Measurements from ENCODE around the gene ATCAY.

Gene ATCAY

DNA sequence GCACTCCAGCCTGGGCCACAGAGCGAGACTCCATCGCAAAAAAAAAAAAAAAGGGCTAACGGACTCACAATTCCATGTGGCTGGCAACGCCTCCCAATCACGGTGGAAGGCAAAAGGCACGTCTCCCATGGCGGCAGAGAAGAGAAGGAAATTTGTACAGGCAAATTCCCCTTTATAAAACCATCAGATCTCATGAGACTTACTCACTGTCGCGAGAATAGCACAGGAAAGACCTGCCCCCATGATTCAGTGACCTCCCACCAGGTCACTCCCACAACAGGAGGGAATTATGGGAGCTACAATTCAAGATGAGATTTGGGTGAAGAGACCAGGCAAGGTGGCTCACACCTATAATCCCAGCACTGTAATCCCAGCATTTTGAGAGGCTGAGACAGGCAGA, 33.7 kb downstream of the ATCAY start:
- TF ChIP-seq YY1 (IDR thresholded peaks at IDR 0.05; ENCODE audit: low read depth) (no peak), RAD21 (IDR thresholded peaks at IDR 0.05; ENCODE audit: low read depth) (no peak), TEAD4 (IDR thresholded peaks at IDR 0.05) (no peak), ZBTB7A (IDR thresholded peaks at IDR 0.05; ENCODE audit: low read depth) (no peak), NFIC (IDR thresholded peaks at IDR 0.05) (no peak), TCF12 (IDR thresholded peaks at IDR 0.05; ENCODE audit: low read depth) (no peak), TAF1 (IDR thresholded peaks at IDR 0.05; ENCODE audit: low read depth) (no peak), FOXM1 (IDR thresholded peaks at IDR 0.05; ENCODE audit: borderline replicate concordance, low read depth) (no peak), EGR1 (IDR thresholded peaks at IDR 0.05) (no peak), CEBPB (IDR thresholded peaks at IDR 0.05) (no peak)
- TF ChIP-seq, protein P1, sequence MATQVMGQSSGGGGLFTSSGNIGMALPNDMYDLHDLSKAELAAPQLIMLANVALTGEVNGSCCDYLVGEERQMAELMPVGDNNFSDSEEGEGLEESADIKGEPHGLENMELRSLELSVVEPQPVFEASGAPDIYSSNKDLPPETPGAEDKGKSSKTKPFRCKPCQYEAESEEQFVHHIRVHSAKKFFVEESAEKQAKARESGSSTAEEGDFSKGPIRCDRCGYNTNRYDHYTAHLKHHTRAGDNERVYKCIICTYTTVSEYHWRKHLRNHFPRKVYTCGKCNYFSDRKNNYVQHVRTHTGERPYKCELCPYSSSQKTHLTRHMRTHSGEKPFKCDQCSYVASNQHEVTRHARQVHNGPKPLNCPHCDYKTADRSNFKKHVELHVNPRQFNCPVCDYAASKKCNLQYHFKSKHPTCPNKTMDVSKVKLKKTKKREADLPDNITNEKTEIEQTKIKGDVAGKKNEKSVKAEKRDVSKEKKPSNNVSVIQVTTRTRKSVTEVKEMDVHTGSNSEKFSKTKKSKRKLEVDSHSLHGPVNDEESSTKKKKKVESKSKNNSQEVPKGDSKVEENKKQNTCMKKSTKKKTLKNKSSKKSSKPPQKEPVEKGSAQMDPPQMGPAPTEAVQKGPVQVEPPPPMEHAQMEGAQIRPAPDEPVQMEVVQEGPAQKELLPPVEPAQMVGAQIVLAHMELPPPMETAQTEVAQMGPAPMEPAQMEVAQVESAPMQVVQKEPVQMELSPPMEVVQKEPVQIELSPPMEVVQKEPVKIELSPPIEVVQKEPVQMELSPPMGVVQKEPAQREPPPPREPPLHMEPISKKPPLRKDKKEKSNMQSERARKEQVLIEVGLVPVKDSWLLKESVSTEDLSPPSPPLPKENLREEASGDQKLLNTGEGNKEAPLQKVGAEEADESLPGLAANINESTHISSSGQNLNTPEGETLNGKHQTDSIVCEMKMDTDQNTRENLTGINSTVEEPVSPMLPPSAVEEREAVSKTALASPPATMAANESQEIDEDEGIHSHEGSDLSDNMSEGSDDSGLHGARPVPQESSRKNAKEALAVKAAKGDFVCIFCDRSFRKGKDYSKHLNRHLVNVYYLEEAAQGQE (IDR thresholded peaks at IDR 0.05; ENCODE audit: low read depth), result no peak
- TF ChIP-seq, protein P2, sequence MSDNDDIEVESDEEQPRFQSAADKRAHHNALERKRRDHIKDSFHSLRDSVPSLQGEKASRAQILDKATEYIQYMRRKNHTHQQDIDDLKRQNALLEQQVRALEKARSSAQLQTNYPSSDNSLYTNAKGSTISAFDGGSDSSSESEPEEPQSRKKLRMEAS (IDR thresholded peaks at IDR 0.05), result no peak
- TF ChIP-seq, protein P3, sequence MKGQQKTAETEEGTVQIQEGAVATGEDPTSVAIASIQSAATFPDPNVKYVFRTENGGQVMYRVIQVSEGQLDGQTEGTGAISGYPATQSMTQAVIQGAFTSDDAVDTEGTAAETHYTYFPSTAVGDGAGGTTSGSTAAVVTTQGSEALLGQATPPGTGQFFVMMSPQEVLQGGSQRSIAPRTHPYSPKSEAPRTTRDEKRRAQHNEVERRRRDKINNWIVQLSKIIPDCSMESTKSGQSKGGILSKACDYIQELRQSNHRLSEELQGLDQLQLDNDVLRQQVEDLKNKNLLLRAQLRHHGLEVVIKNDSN (IDR thresholded peaks at IDR 0.05), result no peak

DNA sequence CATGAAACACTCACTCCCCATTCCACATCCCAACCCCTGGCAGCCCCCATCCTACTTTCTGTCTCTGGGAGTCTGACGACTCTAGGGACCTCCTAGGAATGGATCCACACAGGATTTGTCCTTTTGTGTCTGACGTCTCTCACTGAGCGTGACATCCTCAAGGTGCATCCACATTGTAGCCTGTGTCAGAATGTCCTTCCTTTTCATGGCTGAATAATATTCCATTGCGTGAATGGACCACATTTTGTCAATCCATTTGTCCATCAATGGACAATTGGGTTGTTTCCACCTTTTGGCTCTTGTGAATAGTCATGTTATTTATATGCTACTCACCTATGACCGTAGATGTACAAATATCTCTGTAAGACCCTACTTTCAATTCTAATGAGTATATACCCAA, 35.5 kb downstream of the ATCAY start:
- TF ChIP-seq YY1 (IDR thresholded peaks at IDR 0.05; ENCODE audit: low read depth) (no peak), TEAD4 (IDR thresholded peaks at IDR 0.05) (no peak), NFIC (IDR thresholded peaks at IDR 0.05) (no peak), TAF1 (IDR thresholded peaks at IDR 0.05; ENCODE audit: low read depth) (no peak), RAD21 (IDR thresholded peaks at IDR 0.05; ENCODE audit: low read depth) (no peak)
- TF ChIP-seq, protein P2 (IDR thresholded peaks at IDR 0.05), result no peak
- TF ChIP-seq, protein P3 (IDR thresholded peaks at IDR 0.05), result no peak

DNA sequence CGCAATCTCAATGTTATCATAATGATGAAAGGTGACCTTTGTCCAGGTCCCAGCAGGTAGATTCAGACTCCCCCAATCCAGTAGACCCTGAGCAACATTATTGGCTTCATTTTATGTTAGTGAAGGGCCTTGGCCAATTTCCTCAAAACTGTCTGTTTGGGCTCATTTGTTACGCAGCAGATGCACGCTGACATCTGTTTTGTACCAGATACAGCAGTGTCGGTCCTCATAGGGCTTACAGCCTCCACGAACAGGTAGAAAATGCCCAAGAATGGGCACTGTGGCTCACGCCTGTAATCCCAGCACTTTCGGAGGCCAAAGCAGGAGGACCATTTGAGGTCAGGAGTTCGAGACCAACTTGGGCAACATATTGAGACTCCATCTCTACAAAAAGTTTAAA, 39.3 kb downstream of the ATCAY start:
- no peak for TF ChIP-seq TEAD4 (IDR thresholded peaks at IDR 0.05)
- no peak for TF ChIP-seq EP300 (IDR thresholded peaks at IDR 0.05; ENCODE audit: borderline replicate concordance)
- TF ChIP-seq TCF12 (IDR thresholded peaks at IDR 0.05; ENCODE audit: low read depth), result no peak
- no peak for TF ChIP-seq EGR1 (IDR thresholded peaks at IDR 0.05)
- TF ChIP-seq FOXM1 (IDR thresholded peaks at IDR 0.05; ENCODE audit: borderline replicate concordance, low read depth), result no peak
- TF ChIP-seq CREB1 (IDR thresholded peaks at IDR 0.05; ENCODE audit: low read depth), result no peak
- TF ChIP-seq ZBTB7A (IDR thresholded peaks at IDR 0.05; ENCODE audit: low read depth), result no peak
- TF ChIP-seq RAD21 (IDR thresholded peaks at IDR 0.05; ENCODE audit: low read depth), result no peak
- TF ChIP-seq, protein P3 (IDR thresholded peaks at IDR 0.05), result no peak
- no peak for TF ChIP-seq NFIC (IDR thresholded peaks at IDR 0.05)
- TF ChIP-seq TAF1 (IDR thresholded peaks at IDR 0.05; ENCODE audit: low read depth), result no peak

DNA sequence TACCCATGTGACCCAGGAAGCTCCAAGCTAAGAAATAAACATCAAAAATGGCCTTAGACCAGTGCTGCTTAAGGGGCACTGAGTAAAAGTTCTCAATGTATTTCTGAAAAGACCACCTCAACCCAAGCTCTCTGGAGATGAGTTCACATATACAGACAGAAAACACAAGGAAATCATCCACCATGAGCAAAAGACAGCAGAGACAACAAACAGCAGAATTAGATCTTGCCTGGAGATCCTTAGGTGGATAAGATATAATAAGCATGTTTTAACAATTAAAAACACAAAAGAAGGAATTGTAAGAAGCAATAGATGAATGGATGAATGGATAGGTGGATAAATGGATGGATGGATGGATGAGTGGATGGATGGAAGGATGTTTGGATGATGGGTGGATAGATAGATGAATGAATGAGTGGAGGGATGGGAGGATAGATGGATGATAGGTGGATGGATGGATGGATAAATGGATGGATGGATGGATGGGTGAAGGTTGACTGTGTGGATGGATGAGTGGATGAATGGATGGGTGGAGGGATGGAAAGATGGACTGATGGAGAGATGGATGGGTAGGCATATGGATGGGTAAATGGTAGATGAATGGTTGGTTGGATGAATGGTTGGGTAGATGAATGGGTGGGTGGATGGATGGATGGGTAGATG, 42.7 kb downstream of the ATCAY start:
- TF ChIP-seq EP300 (IDR thresholded peaks at IDR 0.05; ENCODE audit: borderline replicate concordance) (no peak), ZBTB7A (IDR thresholded peaks at IDR 0.05; ENCODE audit: low read depth) (no peak), TAF1 (IDR thresholded peaks at IDR 0.05; ENCODE audit: low read depth) (no peak), TEAD4 (IDR thresholded peaks at IDR 0.05) (no peak), RAD21 (IDR thresholded peaks at IDR 0.05; ENCODE audit: low read depth) (no peak), CEBPB (IDR thresholded peaks at IDR 0.05) (no peak), YY1 (IDR thresholded peaks at IDR 0.05; ENCODE audit: low read depth) (no peak), FOXM1 (IDR thresholded peaks at IDR 0.05; ENCODE audit: borderline replicate concordance, low read depth) (no peak), EGR1 (IDR thresholded peaks at IDR 0.05) (no peak), CREB1 (IDR thresholded peaks at IDR 0.05; ENCODE audit: low read depth) (no peak), TCF12 (IDR thresholded peaks at IDR 0.05; ENCODE audit: low read depth) (no peak), NFIC (IDR thresholded peaks at IDR 0.05) (no peak)
- TF ChIP-seq, protein P3 (IDR thresholded peaks at IDR 0.05), result no peak
- TF ChIP-seq, protein P2 (IDR thresholded peaks at IDR 0.05), result no peak
- TF ChIP-seq, protein P1 (IDR thresholded peaks at IDR 0.05; ENCODE audit: low read depth), result no peak
